ENCODE results near the gene RIPOR2.

GRCh38 chr6:24882295-24882694 lies 53.5 kb downstream of the RIPOR2 start:
- TF ChIP-seq CTCF (IDR thresholded peaks at IDR 0.05 in 4 of 5, conservative IDR thresholded peaks at IDR 0.05 in 1 of 5) (no peak), POLR2A (IDR thresholded peaks at IDR 0.05) (no peak)
